ENCODE measurements around the gene SYNDIG1.

GRCh38 chr20:24573557-24573956 is 104.1 kb downstream of the SYNDIG1 start:
- no peak for TF ChIP-seq CTCF (IDR thresholded peaks at IDR 0.05)
- TF ChIP-seq POLR2A (IDR thresholded peaks at IDR 0.05), result no peak
- no peak for TF ChIP-seq EP300 (IDR thresholded peaks at IDR 0.05; ENCODE audit: low read depth)

Measured in transverse colon (tissue), 3 donors.